D721Med (cell line): ENCODE results near the gene PHAX.
"Not testable (repeated sequence)": the region's sequence is repeated elsewhere in the genome, so short reads cannot be mapped to it uniquely, and the experiment has no call there.

ENCODE experiments used
- DNase-seq: peaks from one replicate; pipeline ENCODE4 v3.0.0; 2011; ENCODE audit warnings: low spot score; ENCODE audit not compliant: insufficient read length
- FAIRE-seq: peaks from 2 replicates; lab custom pipeline; 2011; peaks lifted over from hg19 to GRCh38; lab: Jason Lieb, UNC
- TF ChIP-seq, protein P1 (sequence below): IDR thresholded peaks from 2 replicates; pipeline ENCODE4 v1.5.1; 2012; ENCODE audit warnings: mild to moderate bottlenecking, control low read depth; ENCODE audit not compliant: insufficient read depth; ENCODE audit errors: missing control alignments

PHAX gene

DNA sequence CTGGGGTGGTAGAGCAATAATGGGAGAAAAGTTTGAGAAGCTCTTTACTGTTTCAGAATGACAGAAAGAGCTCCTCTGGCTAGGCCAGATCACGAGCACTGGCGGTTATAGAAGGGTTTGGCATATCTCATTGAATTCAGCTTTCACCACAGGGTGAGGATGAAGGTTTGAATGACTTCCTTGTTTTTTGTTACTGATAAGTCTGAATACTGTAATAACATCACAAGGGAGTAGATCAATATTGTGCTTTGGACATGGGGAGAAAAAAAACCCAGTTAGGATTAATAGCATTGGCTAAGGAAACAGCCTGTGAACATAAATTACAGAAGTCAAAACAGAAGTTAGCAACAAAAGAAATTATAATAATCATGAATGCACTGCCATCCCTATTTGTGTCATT is 9.4 kb downstream of the PHAX start:
- FAIRE-seq: no peak
- TF ChIP-seq, protein P1, sequence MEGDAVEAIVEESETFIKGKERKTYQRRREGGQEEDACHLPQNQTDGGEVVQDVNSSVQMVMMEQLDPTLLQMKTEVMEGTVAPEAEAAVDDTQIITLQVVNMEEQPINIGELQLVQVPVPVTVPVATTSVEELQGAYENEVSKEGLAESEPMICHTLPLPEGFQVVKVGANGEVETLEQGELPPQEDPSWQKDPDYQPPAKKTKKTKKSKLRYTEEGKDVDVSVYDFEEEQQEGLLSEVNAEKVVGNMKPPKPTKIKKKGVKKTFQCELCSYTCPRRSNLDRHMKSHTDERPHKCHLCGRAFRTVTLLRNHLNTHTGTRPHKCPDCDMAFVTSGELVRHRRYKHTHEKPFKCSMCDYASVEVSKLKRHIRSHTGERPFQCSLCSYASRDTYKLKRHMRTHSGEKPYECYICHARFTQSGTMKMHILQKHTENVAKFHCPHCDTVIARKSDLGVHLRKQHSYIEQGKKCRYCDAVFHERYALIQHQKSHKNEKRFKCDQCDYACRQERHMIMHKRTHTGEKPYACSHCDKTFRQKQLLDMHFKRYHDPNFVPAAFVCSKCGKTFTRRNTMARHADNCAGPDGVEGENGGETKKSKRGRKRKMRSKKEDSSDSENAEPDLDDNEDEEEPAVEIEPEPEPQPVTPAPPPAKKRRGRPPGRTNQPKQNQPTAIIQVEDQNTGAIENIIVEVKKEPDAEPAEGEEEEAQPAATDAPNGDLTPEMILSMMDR: no peak
- DNase-seq: no peak

DNA sequence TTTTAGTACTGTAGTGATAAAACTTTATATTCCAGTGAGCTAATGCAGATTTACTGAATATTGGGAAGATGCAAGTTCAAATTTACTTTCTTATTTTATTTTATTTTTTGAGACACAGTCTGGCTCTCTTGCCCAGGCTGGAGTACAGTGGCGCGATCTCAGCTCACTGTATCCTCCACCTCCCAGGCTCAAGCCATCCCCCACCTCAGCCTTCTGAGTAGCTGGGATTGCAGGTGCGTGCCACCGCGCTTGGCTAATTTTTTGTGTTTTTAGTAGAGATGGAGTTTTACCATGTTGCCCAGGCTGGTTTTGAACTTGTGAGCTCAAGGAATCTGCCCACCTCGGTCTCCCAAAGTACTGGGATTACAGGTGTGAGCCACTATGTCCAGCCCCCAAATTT is 9.9 kb downstream of the PHAX start:
- TF ChIP-seq, protein P1: no peak
- FAIRE-seq (no peak), DNase-seq (no peak)

DNA sequence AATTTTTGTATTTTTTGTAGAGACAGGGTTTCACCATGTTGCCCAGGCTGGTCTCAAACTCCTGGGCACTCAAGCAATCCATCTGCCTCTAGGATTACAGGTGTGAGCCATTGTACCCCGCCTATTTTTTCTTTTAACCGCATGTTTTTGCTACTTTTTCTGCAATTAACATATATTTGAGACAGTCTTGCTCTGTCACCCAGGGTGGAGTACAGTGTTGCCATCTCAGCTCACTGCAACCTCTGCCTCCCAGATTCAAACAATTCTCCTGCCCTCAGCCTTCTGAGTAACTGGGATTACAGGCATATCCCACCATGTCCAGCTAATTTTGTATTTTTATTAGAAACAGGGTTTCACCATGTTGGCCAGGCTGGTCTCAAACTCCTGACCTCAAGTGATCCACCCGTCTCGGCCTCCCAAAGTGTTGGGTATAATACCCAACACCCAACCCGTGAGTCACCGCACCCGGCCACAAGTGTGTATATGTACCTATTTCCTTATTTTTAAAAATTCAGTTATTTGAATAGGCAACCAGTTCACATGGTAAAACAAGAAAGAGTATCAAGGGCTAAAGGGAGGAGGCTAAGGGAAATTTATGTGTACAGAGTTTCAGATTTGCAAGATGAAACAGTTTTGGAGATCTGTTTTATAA is 13.3 kb downstream of the PHAX start:
- no peak for FAIRE-seq
- TF ChIP-seq, protein P1: no peak
- DNase-seq: no peak

DNA sequence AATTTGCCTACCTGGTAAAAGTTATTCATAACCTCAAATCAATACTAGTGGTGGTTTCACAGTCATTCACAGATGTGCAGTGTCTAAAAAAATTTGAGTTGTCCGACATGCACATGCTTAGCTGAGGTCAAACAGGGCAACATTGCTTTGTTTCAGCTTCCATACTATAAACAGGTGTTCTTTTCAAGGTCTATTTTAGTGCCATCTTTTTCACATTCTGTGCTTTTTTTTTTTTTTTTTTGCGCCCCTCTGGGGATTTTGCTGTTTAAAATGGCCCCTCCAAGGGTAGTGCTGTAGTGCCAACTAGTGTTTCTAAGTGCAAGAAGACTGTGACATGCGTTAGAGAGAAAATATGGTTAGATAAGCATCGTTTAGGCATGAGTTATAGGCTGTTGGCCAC is 14.5 kb downstream of the PHAX start:
- TF ChIP-seq, protein P1: no peak
- no peak for FAIRE-seq
- DNase-seq: no peak

DNA sequence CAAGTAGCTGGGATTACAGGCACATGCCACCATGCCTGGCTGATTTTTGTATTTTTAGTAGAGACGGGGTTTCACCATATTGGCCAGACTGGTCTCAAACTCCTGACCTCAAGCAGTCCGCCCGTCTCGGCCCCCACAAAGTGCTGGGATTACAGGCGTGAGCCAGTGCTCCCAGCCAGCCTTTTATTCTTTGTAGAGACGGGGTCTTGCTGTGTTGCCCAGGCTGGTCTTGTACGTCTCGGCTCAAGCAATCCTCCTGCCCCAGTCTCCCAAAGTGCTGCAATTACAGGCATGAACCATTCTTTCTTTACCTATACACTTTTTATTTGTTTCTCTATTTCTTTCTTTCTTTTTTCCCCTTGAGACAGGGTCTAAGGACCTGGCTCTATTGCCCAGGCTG is 16.9 kb downstream of the PHAX start:
- not testable (repeated sequence) for FAIRE-seq, DNase-seq

DNA sequence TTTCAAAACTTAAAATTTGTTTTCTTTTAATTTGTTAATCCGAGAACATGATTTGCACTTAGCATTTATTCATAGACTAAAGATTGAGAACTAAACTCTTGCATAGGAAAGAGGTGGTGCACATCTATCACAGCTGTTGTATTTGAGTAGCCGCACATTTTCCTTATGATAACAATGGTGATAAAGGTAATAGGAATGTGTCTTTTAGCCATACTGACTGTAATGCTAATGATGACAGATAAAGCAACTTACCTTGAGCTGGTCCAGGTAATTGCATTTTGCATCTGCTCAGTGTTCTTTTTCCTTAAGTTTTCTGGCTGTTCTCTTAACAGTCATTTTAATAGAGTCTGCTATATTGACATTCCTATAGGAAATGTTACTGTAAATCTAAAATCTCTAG is 19.0 kb downstream of the PHAX start:
- no peak for FAIRE-seq
- DNase-seq: no peak
- TF ChIP-seq, protein P1: no peak

DNA sequence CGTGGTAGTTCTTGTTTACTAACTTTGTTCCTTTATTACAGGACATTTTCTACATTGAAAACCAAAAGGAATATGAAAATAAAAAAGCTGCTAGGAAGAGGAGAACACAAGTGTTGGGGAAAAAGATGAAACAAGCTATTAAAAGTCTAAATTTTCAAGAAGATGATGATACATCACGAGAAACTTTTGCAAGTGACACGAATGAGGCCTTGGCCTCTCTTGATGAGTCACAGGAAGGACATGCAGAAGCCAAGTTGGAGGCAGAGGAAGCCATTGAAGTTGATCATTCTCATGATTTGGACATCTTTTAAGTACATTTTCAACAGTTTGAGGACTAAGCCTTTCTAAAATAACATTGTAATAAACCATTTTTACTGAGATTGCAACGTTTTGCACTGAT is 23.8 kb downstream of the PHAX start:
- TF ChIP-seq, protein P1: no peak
- DNase-seq (no peak), FAIRE-seq (no peak)
